ENCODE results near the gene NBAS.

NBAS gene

DNA sequence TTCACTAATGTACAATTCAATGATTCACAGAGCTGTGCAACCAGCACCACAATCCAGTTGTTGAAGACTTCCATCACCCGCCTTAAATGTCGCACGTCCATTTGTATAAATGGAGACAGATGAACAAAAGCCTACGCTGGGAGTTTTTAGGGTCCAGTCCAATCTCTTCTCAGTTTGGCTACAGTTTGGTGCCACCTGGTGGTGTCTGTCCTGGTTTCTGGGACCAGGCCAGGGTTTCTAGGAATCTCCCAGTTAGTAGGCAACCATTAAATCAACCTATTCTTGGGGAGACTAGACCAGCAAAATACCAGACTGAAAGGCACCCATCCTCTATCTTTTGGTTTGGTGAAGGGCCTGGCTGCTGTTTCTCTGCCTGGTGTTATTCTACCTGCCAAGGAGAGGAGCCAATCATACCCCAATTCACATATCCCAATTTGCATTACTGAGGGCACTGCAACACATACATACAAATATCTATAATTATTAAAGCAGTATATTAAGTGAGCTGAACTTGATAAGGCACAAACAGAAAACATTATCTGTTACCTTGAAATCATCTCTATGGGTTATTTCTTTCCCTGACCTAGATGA is 27.3 kb upstream of the NBAS start:
- no peak overlapping the region for H3K9ac ChIP-seq (ENCODE audit: low read depth, low read length)
- H3K9me3 ChIP-seq (ENCODE audit: control insufficient read depth, insufficient read depth, low read length): no peaks in the 10 kb centered on the region
- H3K27me3 ChIP-seq (ENCODE audit: control insufficient read depth, insufficient read depth, low read length): no peaks in the 10 kb centered on the region
- peaks cover 8% of the 10 kb centered on the region for H3K4me1 ChIP-seq (ENCODE audit: control insufficient read depth, insufficient read depth, low read length)
- H3K36me3 ChIP-seq (ENCODE audit: control insufficient read depth, insufficient read depth, low read length): no peaks in the 10 kb centered on the region
- no peak overlapping the region for H3K27ac ChIP-seq (ENCODE audit: low read depth, low read length)
- no peak overlapping the region for H3K4me3 ChIP-seq (ENCODE audit: low read depth, low read length)

DNA sequence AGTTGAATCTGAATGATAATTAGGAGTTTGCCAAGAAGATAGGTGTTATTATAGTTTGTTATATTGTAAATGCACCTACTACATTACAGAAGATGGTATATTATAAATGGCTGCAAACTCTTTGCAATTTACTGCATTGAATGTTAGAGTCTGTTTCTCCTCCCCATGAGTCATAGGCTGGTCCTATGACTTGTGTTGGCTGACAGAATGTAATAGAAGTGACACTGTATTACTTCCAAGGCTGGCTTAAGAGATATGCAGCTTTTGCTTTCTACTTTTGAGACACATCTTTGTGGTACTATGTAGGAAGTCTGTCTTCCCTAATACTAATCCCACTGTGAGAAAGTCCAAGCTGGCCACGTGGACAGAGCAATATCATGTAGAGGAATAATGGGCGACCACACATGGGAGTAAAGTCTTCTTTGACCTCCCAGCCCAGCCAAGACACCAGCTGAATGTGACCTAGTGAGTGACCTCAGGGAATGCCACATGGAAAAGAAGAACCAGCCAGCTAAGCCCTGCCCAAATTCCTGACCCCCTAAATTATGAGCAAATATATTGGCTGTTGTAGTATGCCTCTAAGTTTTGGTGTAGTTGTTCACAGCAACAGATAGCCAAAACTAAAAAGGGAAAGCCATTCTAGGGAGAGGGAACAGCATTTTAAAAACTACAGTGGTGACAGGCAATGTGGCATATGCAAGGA is 23.8 kb upstream of the NBAS start:
- H3K9me3 ChIP-seq (ENCODE audit: control insufficient read depth, insufficient read depth, low read length): no peaks in the 10 kb centered on the region

DNA sequence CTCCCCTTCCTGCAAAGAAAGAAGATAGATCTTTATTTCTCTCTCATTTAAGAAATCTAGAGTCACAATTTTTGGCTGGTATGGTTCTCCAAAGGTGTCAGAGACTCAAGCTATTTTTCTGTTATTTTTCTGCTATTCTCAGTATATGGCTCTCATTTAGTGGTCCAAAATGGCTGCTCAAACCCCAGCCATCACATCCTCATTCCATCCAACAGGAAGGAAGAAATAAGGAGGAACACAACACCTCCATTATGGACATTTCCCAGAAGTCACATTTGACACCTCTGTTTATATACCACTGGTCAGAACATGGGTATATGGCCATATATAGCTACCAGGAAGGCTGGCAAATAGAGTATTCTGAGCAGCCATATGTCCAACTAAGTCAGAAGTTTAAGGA is 23.2 kb upstream of the NBAS start:
- Histone ChIP-seq H3K27ac (ENCODE audit: low read depth, low read length) (no peak overlapping the region), H3K9me3 (ENCODE audit: control insufficient read depth, insufficient read depth, low read length) (no peaks in the 10 kb centered on the region), H3K4me1 (ENCODE audit: control insufficient read depth, insufficient read depth, low read length) (no peaks in the 10 kb centered on the region), H3K4me3 (ENCODE audit: low read depth, low read length) (no peak overlapping the region), H3K27me3 (ENCODE audit: control insufficient read depth, insufficient read depth, low read length) (no peaks in the 10 kb centered on the region), H3K9ac (ENCODE audit: low read depth, low read length) (no peak overlapping the region), H3K36me3 (ENCODE audit: control insufficient read depth, insufficient read depth, low read length) (no peaks in the 10 kb centered on the region)

More for the DNA sequence above, 23.8 kb upstream of the NBAS start:
- Histone ChIP-seq H3K9ac (ENCODE audit: low read depth, low read length) (no peak overlapping the region), H3K4me1 (ENCODE audit: control insufficient read depth, insufficient read depth, low read length) (no peaks in the 10 kb centered on the region), H3K27me3 (ENCODE audit: control insufficient read depth, insufficient read depth, low read length) (no peaks in the 10 kb centered on the region), H3K36me3 (ENCODE audit: control insufficient read depth, insufficient read depth, low read length) (no peaks in the 10 kb centered on the region), H3K4me3 (ENCODE audit: low read depth, low read length) (no peak overlapping the region), H3K27ac (ENCODE audit: low read depth, low read length) (no peak overlapping the region)

DNA sequence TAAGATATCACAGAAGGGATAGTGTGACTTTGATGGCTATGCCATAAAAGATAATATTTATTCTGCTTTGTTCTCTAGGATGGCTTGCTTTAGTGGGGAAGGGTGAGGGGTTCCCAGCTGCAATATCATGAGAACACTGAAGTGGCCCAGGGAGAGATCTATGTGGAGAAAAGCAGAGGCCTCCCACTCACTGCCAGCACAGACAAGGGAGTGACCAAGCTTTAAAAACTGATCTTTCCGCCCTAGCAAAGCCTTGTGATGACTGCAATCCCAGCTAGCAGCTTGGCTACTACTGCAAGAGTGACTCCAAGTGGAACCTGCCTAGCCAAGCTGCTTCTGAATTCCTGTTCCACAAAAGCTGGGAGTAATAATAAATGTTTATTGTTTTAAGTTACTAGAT is 22.7 kb upstream of the NBAS start:
- H3K36me3 ChIP-seq (ENCODE audit: control insufficient read depth, insufficient read depth, low read length): no peaks in the 10 kb centered on the region
- no peaks in the 10 kb centered on the region for H3K9me3 ChIP-seq (ENCODE audit: control insufficient read depth, insufficient read depth, low read length)

DNA sequence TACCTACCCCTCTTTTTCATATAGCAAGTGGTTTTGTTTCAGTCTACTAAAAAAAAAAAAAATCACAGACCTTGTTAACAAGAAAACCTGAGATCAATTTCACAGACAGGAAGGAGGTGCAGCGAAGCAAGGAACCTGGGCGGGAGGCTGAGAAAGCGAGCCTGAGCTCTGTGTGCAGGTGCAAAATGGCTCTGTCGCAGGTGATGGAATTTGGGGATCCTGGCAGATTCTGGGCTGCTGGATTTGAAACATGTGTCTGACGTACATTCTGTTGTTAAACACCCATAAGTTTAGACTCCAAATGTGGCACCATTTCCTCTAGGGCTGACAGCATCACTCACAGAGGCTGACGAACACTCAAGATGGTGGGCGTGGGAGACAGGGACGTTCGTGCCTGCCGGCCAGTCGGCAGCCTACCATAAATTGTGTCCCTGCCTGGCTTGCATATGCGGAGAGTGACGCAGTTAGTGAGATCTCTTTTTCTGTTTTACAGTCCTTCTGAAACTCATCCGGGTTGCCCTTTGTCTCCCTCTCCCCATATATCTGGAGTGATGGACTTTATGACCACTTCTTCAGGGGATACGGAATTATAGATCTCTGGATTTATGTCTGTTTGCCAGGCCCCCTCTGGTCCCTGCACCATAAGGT is 21.7 kb upstream of the NBAS start:
- no peaks in the 10 kb centered on the region for H3K4me1 ChIP-seq (ENCODE audit: control insufficient read depth, insufficient read depth, low read length)
- no peak overlapping the region for H3K27ac ChIP-seq (ENCODE audit: low read depth, low read length)
- no peaks in the 10 kb centered on the region for H3K9me3 ChIP-seq (ENCODE audit: control insufficient read depth, insufficient read depth, low read length)
- no peak overlapping the region for H3K9ac ChIP-seq (ENCODE audit: low read depth, low read length)
- no peaks in the 10 kb centered on the region for H3K27me3 ChIP-seq (ENCODE audit: control insufficient read depth, insufficient read depth, low read length)
- H3K36me3 ChIP-seq (ENCODE audit: control insufficient read depth, insufficient read depth, low read length): no peaks in the 10 kb centered on the region
- H3K4me3 ChIP-seq (ENCODE audit: low read depth, low read length): no peak overlapping the region

More for the DNA sequence above, 22.7 kb upstream of the NBAS start:
- Histone ChIP-seq H3K27me3 (ENCODE audit: control insufficient read depth, insufficient read depth, low read length) (no peaks in the 10 kb centered on the region), H3K9ac (ENCODE audit: low read depth, low read length) (no peak overlapping the region), H3K4me3 (ENCODE audit: low read depth, low read length) (no peak overlapping the region), H3K4me1 (ENCODE audit: control insufficient read depth, insufficient read depth, low read length) (no peaks in the 10 kb centered on the region), H3K27ac (ENCODE audit: low read depth, low read length) (no peak overlapping the region)

DNA sequence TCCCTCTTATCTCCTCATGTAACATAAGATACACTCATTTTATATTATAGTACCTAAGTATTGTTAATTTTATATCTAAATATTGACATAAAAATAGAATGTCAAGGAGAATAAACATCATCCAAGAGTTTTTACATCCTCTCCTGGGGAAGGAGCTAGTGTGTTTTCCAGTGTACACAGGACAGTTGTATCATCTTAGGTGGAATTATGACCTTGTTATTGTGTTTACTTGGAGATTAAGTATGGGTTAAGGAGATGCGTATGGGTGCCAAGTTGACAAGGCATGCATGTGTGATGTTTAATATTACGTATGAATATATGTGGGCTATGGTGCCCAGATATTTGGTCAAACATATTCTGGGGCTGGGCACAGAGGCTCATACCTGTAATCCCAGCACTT is 19.3 kb upstream of the NBAS start:
- H3K36me3 ChIP-seq (ENCODE audit: control insufficient read depth, insufficient read depth, low read length): no peaks in the 10 kb centered on the region
- no peak overlapping the region for H3K9ac ChIP-seq (ENCODE audit: low read depth, low read length)
- H3K27me3 ChIP-seq (ENCODE audit: control insufficient read depth, insufficient read depth, low read length): no peaks in the 10 kb centered on the region
- 0 out of 2 replicates have a peak, but pooled peaks cover 3% of the 10 kb centered on the region for H3K4me1 ChIP-seq (ENCODE audit: control insufficient read depth, insufficient read depth, low read length)
- no peak overlapping the region for H3K4me3 ChIP-seq (ENCODE audit: low read depth, low read length)
- H3K9me3 ChIP-seq (ENCODE audit: control insufficient read depth, insufficient read depth, low read length): no peaks in the 10 kb centered on the region
- no peak overlapping the region for H3K27ac ChIP-seq (ENCODE audit: low read depth, low read length)

DNA sequence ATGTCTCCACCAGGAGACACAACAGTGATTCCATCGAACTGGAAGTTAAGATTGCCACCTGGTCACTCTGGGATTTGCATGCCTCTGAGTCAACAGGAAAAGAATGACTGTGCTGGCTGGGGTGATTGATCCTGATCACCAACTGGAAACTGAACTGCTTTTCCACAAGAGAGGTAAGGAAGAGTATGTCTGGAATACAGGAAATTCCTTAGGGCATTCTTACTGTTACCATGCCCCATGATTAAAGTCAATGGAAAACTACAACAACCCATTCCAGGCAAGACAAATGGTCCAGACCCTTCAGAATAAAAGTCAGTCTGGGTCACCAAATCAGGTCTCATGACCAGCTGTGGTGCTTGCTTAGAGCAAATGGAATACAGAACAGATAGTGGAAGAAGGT is 18.5 kb upstream of the NBAS start:
- H3K27ac ChIP-seq (ENCODE audit: low read depth, low read length): no peak overlapping the region

DNA sequence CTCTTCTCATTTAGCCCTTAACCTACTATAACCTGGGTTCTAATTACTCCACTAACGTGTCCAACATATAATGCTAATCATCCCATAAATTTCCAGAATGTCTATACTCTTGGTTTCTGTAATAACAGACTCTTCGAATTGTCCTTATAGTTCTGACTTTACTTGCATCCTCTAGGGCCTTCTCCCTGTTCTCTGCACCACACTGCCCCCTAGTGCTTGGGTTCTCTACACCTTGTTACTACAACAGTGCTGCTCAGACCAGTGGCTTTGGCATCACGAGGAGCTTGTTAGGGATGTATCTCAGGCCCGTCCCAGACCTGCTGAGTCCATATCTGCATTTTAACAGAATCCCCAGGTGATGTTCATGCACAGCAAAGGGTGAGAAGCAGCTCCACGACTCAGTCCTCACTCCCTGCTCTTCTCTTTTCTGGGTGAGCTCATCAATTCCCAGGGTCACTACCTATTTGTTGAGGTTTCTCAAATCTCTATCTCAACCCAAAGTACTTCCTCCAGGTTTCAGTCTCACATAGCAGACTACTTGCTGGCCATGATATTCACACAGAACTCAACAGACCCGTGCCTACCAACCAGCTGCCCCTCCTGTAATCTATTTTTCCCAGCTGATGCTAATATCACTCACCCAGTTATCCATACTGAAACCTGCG is 16.1 kb upstream of the NBAS start:
- Histone ChIP-seq H3K4me3 (ENCODE audit: low read depth, low read length) (no peak overlapping the region), H3K4me1 (ENCODE audit: control insufficient read depth, insufficient read depth, low read length) (0 out of 2 replicates have a peak, but pooled peaks cover 3% of the 10 kb centered on the region), H3K9ac (ENCODE audit: low read depth, low read length) (no peak overlapping the region), H3K27me3 (ENCODE audit: control insufficient read depth, insufficient read depth, low read length) (no peaks in the 10 kb centered on the region), H3K36me3 (ENCODE audit: control insufficient read depth, insufficient read depth, low read length) (no peaks in the 10 kb centered on the region), H3K27ac (ENCODE audit: low read depth, low read length) (no peak overlapping the region), H3K9me3 (ENCODE audit: control insufficient read depth, insufficient read depth, low read length) (no peaks in the 10 kb centered on the region)

More for the DNA sequence above, 18.5 kb upstream of the NBAS start:
- Histone ChIP-seq H3K4me3 (ENCODE audit: low read depth, low read length) (no peak overlapping the region), H3K27me3 (ENCODE audit: control insufficient read depth, insufficient read depth, low read length) (no peaks in the 10 kb centered on the region), H3K36me3 (ENCODE audit: control insufficient read depth, insufficient read depth, low read length) (no peaks in the 10 kb centered on the region), H3K4me1 (ENCODE audit: control insufficient read depth, insufficient read depth, low read length) (0 out of 2 replicates have a peak, but pooled peaks cover 3% of the 10 kb centered on the region), H3K9me3 (ENCODE audit: control insufficient read depth, insufficient read depth, low read length) (no peaks in the 10 kb centered on the region), H3K9ac (ENCODE audit: low read depth, low read length) (no peak overlapping the region)

DNA sequence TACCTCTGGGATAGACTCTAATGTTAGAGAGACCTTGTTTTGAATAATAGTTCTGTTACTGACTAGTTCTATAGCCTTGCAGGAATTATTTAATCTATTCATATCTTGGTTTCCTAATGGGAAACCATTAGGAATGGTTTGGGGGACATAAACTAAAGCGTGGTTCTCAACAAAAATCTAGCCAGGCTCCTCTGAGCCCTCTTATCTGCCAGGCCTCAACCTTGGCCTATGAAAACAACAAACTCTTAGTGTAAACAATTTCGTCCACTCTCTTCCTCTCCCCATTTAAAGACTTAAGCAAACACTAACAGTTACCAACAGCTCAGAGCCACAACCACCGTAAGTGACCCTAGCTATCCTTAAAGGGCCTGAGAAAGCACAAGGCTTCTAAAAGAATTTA is 10.6 kb upstream of the NBAS start:
- Histone ChIP-seq H3K4me1 (ENCODE audit: control insufficient read depth, insufficient read depth, low read length) (no peaks in the 10 kb centered on the region), H3K4me3 (ENCODE audit: low read depth, low read length) (no peak overlapping the region), H3K9ac (ENCODE audit: low read depth, low read length) (no peak overlapping the region), H3K27me3 (ENCODE audit: control insufficient read depth, insufficient read depth, low read length) (no peaks in the 10 kb centered on the region), H3K9me3 (ENCODE audit: control insufficient read depth, insufficient read depth, low read length) (no peaks in the 10 kb centered on the region), H3K27ac (ENCODE audit: low read depth, low read length) (no peak overlapping the region), H3K36me3 (ENCODE audit: control insufficient read depth, insufficient read depth, low read length) (no peaks in the 10 kb centered on the region)

DNA sequence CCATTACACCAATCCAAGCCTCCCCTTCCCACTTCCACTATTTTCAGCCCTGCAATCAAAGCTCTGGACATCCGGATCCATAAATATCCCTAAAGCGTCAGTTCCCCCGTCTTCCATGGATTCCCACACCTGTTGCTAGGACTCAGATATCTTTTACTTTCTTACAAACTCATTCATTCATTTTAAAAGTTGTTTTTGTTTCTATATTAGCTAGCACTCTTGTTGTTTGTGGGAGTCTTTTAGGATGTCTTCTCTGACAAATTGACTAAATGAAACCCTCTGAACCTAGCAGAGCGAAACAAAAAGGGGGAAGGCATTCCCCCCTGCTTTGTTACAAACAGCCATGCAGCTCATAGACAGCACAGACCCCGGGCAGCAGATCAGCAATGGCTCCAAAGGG is 9.0 kb upstream of the NBAS start:
- Histone ChIP-seq H3K27ac (ENCODE audit: low read depth, low read length) (no peak overlapping the region), H3K9me3 (ENCODE audit: control insufficient read depth, insufficient read depth, low read length) (no peaks in the 10 kb centered on the region), H3K4me1 (ENCODE audit: control insufficient read depth, insufficient read depth, low read length) (no peaks in the 10 kb centered on the region), H3K9ac (ENCODE audit: low read depth, low read length) (no peak overlapping the region), H3K27me3 (ENCODE audit: control insufficient read depth, insufficient read depth, low read length) (no peaks in the 10 kb centered on the region; the same call in 1 of the 2 replicates), H3K36me3 (ENCODE audit: control insufficient read depth, insufficient read depth, low read length) (no peaks in the 10 kb centered on the region), H3K4me3 (ENCODE audit: low read depth, low read length) (no peak overlapping the region)

DNA sequence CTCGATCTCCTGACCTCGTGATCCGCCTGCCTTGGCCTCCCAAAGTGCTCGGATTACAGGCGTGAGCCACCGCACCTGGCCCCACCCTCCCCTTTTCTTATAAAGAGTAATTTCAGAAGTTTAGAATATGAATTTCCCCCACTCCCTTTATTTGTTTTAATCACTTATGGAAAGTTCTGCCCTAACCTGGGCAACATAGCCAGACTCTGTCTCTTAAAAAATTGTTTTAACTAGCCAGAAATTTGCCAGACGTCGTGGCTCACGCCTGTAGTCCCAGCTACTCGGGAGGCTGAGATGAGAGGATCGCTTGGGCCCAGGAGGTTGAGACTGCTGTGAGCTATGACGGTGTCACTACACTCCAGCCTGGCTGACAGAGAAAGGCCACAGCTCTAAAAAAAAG is 7.7 kb upstream of the NBAS start:
- H3K9ac ChIP-seq (ENCODE audit: low read depth, low read length): no peak overlapping the region
- no peaks in the 10 kb centered on the region for H3K36me3 ChIP-seq (ENCODE audit: control insufficient read depth, insufficient read depth, low read length)
- H3K4me3 ChIP-seq (ENCODE audit: low read depth, low read length): no peak overlapping the region
- H3K27ac ChIP-seq (ENCODE audit: low read depth, low read length): no peak overlapping the region
- no peaks in the 10 kb centered on the region; the same call in 1 of the 2 replicates for H3K27me3 ChIP-seq (ENCODE audit: control insufficient read depth, insufficient read depth, low read length)
- no peaks in the 10 kb centered on the region for H3K4me1 ChIP-seq (ENCODE audit: control insufficient read depth, insufficient read depth, low read length)
- H3K9me3 ChIP-seq (ENCODE audit: control insufficient read depth, insufficient read depth, low read length): no peaks in the 10 kb centered on the region
